H9 (cell line): ENCODE measurements around the gene GPRC5A. TPM values are rescaled to one million over a fixed set of nuclear protein-coding genes. Genes with fewer than 3 reads are reported as not detected.

Source experiments
- DNase-seq: peaks from one replicate; pipeline ENCODE4 v3.0.0-alpha.2; 2017
- H2AFZ ChIP-seq: one replicate; pipeline ENCODE4 v1.6.1; 2013; ENCODE audit warnings: mild to moderate bottlenecking, low read length, control low read depth, moderate library complexity
- H2AK5ac ChIP-seq: 2 replicates; pipeline ENCODE4 v1.6.1; 2013; ENCODE audit warnings: low read length, control low read depth, mixed read lengths; ENCODE audit not compliant: insufficient read length
- H2BK120ac ChIP-seq: one replicate; pipeline ENCODE4 v1.6.1; 2013; ENCODE audit warnings: low read depth, mild to moderate bottlenecking, low read length, control low read depth, inconsistent platforms; ENCODE audit not compliant: poor library complexity, severe bottlenecking
- H2BK12ac ChIP-seq: 2 replicates; pipeline ENCODE4 v1.6.1; 2013; ENCODE audit warnings: low read length, control low read depth, mixed read lengths, low read depth; ENCODE audit not compliant: insufficient read length
- H2BK15ac ChIP-seq: 2 replicates; pipeline ENCODE4 v1.6.1; 2013; ENCODE audit warnings: low read depth, low read length, control low read depth
- H2BK20ac ChIP-seq: one replicate; pipeline ENCODE4 v1.6.1; 2013; ENCODE audit warnings: low read depth, mild to moderate bottlenecking, low read length, control low read depth, inconsistent platforms; ENCODE audit not compliant: poor library complexity, severe bottlenecking
- H2BK5ac ChIP-seq: 2 replicates; pipeline ENCODE4 v1.6.1; 2013; ENCODE audit warnings: low read length, control low read depth, mixed read lengths; ENCODE audit not compliant: insufficient read length
- H3K14ac ChIP-seq: 2 replicates; pipeline ENCODE4 v1.6.1; 2013; ENCODE audit warnings: low read length, control low read depth; ENCODE audit not compliant: insufficient read depth
- H3K18ac ChIP-seq: 2 replicates; pipeline ENCODE4 v1.6.1; 2013; ENCODE audit warnings: low read depth, mild to moderate bottlenecking, mixed read lengths, low read length, control low read depth; ENCODE audit not compliant: insufficient read length
- H3K23ac ChIP-seq: 2 replicates; pipeline ENCODE4 v1.6.1; 2013; ENCODE audit warnings: low read length, control low read depth, mixed read lengths, low read depth; ENCODE audit not compliant: insufficient read length
- H3K23me2 ChIP-seq: 2 replicates; pipeline ENCODE4 v1.6.1; 2013; ENCODE audit warnings: low read depth, mild to moderate bottlenecking, mixed read lengths, low read length, control low read depth; ENCODE audit not compliant: insufficient read length, poor library complexity, severe bottlenecking
- H3K27ac ChIP-seq: 2 replicates; pipeline ENCODE4 v1.5.1; 2013; ENCODE audit warnings: low read length, control low read depth, mixed read lengths, low read depth; ENCODE audit not compliant: insufficient read length
- H3K27me3 ChIP-seq: 2 replicates; pipeline ENCODE4 v1.6.1; 2013; ENCODE audit warnings: low read length, control low read depth, inconsistent platforms; ENCODE audit not compliant: insufficient read depth
- H3K4ac ChIP-seq: 2 replicates; pipeline ENCODE4 v1.6.1; 2013; ENCODE audit warnings: low read depth, mild to moderate bottlenecking, control low read depth, inconsistent platforms, low read length, moderate library complexity
- H3K4me1 ChIP-seq: 2 replicates; pipeline ENCODE4 v1.6.1; 2013; ENCODE audit warnings: low read length, control low read depth, inconsistent platforms; ENCODE audit not compliant: insufficient read depth
- H3K4me2 ChIP-seq: 2 replicates; pipeline ENCODE4 v1.6.1; 2013; ENCODE audit warnings: low read length, control low read depth, mixed read lengths; ENCODE audit not compliant: insufficient read length, insufficient read depth
- H3K56ac ChIP-seq: 2 replicates; pipeline ENCODE4 v1.6.1; 2013; ENCODE audit warnings: low read depth, mild to moderate bottlenecking, mixed read lengths, low read length, control low read depth; ENCODE audit not compliant: insufficient read length
- H3K79me1 ChIP-seq: 2 replicates; pipeline ENCODE4 v1.6.1; 2013; ENCODE audit warnings: low read depth, mild to moderate bottlenecking, moderate library complexity, low read length, control low read depth, inconsistent platforms; ENCODE audit not compliant: insufficient read depth, poor library complexity, severe bottlenecking
- H3K79me2 ChIP-seq: 2 replicates; pipeline ENCODE4 v1.6.1; 2013; ENCODE audit warnings: low read length, control low read depth, inconsistent platforms; ENCODE audit not compliant: insufficient read depth
- H3K9ac ChIP-seq: 2 replicates; pipeline ENCODE4 v1.6.1; 2013; ENCODE audit warnings: low read length, control low read depth, mixed read lengths; ENCODE audit not compliant: insufficient read length; ENCODE audit errors: extremely low read depth
- H3K9me3 ChIP-seq: one replicate; pipeline ENCODE4 v1.6.1; 2013; ENCODE audit warnings: low read depth, low read length, inconsistent platforms; ENCODE audit not compliant: control insufficient read depth
- H3T11ph ChIP-seq: one replicate; pipeline ENCODE4 v1.6.1; 2013; ENCODE audit warnings: mild to moderate bottlenecking, low read length, control low read depth, inconsistent platforms
- H4K20me1 ChIP-seq: one replicate; pipeline ENCODE4 v1.6.1; 2013; ENCODE audit not compliant: control insufficient read depth, insufficient read length, insufficient read depth
- H4K5ac ChIP-seq: 2 replicates; pipeline ENCODE4 v1.6.1; 2013; ENCODE audit warnings: low read depth, mild to moderate bottlenecking, mixed read lengths, low read length, control low read depth; ENCODE audit not compliant: insufficient read length
- H4K8ac ChIP-seq: replicated peaks from 2 replicates; pipeline ENCODE4 v1.6.1; 2013; ENCODE audit warnings: low read length, control low read depth, mixed read lengths, low read depth; ENCODE audit not compliant: insufficient read length
- H4K91ac ChIP-seq: 2 replicates; pipeline ENCODE4 v1.6.1; 2013; ENCODE audit warnings: low read depth, mild to moderate bottlenecking, moderate library complexity, mixed read lengths, low read length, control low read depth; ENCODE audit not compliant: insufficient read length
- H3K27ac Mint-ChIP-seq, 3 experiments: 2 replicates in 2 of 3; 3 replicates in 1 of 3; pipeline ENCODE4 v1.8.0; 2020 to 2021; ENCODE audit warnings: mixed read lengths in 3 of 3, mild to moderate bottlenecking in 1 of 3, moderate library complexity in 1 of 3
- H3K27me3 Mint-ChIP-seq: 2 replicates; pipeline ENCODE4 v1.8.0; 2021; ENCODE audit warnings: low read depth, mild to moderate bottlenecking, moderate library complexity, mixed read lengths
- H3K36me3 Mint-ChIP-seq, 3 experiments: 2 replicates in 2 of 3; 3 replicates in 1 of 3; pipeline ENCODE4 v1.8.0; 2020 to 2021; ENCODE audit warnings: low read depth in 3 of 3, mixed read lengths in 3 of 3; ENCODE audit not compliant: insufficient read depth in 1 of 3
- H3K4me1 Mint-ChIP-seq, 2 experiments: 2 replicates each; pipeline ENCODE4 v1.8.0; 2020; ENCODE audit warnings: mixed read lengths in 2 of 2
- H3K4me3 Mint-ChIP-seq, 2 experiments: 2 replicates in 1 of 2; 3 replicates in 1 of 2; pipeline ENCODE4 v1.8.0; 2020 to 2021; ENCODE audit warnings: mild to moderate bottlenecking in 2 of 2, mixed read lengths in 2 of 2, moderate library complexity in 1 of 2
- H3K9me3 Mint-ChIP-seq, 2 experiments: 2 replicates in 1 of 2; 3 replicates in 1 of 2; pipeline ENCODE4 v1.8.0; 2020; ENCODE audit warnings: mild to moderate bottlenecking in 2 of 2, mixed read lengths in 2 of 2, moderate library complexity in 1 of 2
- WGBS: extraction: QIAGEN DNeasy Blood & Tissue Kit; methylation state at CpG from one replicate; pipeline ENCODE4 v1.1.7; 2013; ENCODE audit warnings: missing lambda C conversion rate, low lambda C conversion rate, mixed read lengths; ENCODE audit not compliant: insufficient read length; ENCODE audit errors: extremely low coverage; 5-methylcytosine and 5-hydroxymethylcytosine counted together
- total RNA-seq: library from RNA; stranded (reverse); gene quantifications from 2 replicates; pipeline ENCODE4 v1.2.1, GENCODE V29; 2021
- TF ChIP-seq, protein P1 (sequence below): fragments of 200-600 bp; sonication (generic); conservative IDR thresholded peaks from 3 replicates; pipeline ENCODE4 v1.8.0; 2021; ENCODE audit warnings: antibody characterized with exemption, mild to moderate bottlenecking

The GPRC5A gene
- total RNA-seq, 1 experiment from 2014 or later = 0.09 TPM

DNA sequence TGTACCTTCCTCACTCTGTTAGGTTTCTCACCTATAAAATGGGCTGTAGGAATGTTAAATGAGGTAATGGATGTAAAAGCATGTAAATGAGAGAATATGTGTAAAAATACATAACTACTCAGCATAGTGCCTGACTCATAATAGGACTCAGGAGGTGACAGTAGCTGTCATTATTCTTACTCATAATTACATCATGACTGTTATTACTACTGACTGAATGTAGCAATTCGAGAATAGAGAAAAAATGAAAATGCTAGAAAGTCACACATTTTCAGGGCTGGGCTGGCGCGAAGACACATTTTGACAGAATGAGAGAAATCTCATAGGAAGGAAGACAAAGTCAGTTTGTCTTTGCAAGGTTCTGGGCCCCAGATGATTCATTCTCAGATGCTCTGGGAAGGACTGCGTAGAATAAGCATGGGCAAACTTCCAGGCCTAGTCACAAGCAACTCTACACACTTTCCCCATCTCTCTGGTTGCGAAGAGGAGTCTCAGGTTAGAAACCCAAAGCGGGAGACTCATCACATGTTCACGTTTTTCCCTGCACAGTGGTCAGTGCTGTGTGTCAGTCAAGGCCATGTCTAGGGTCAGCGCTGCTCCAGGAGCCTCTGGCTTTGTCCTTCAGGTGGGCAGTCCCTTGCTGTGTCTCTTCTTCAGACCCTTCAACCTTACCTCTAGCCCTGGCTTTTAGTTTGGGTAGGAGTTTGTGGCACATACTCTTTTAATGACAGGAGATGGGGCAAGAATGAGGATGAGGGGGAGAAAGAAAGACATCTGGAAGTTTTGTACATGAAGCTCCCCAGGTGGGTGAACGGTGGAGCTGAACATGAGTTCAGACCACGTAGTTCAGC lies 8.4 kb downstream of the GPRC5A start:
- Mint-ChIP-seq H3K27me3 (no peaks in the 10 kb centered on the region), H3K9me3 (no peaks in the 10 kb centered on the region; a peak in 1 of 5 replicates), H3K36me3 (no peaks in the 10 kb centered on the region), H3K27ac (no peak overlapping the region; a peak in 1 of 7 replicates), H3K4me1 (0 out of 4 replicates have a peak, but pooled peaks cover 0 to 2% of the 10 kb centered on the region in 2 experiments), H3K4me3 (no peak overlapping the region)
- no peak overlapping the region for H4K5ac ChIP-seq
- no peak overlapping the region for H3K27ac ChIP-seq
- H3K23me2 ChIP-seq = no peaks in the 10 kb centered on the region
- no peak overlapping the region for H3K4me2 ChIP-seq
- TF ChIP-seq, protein P1, sequence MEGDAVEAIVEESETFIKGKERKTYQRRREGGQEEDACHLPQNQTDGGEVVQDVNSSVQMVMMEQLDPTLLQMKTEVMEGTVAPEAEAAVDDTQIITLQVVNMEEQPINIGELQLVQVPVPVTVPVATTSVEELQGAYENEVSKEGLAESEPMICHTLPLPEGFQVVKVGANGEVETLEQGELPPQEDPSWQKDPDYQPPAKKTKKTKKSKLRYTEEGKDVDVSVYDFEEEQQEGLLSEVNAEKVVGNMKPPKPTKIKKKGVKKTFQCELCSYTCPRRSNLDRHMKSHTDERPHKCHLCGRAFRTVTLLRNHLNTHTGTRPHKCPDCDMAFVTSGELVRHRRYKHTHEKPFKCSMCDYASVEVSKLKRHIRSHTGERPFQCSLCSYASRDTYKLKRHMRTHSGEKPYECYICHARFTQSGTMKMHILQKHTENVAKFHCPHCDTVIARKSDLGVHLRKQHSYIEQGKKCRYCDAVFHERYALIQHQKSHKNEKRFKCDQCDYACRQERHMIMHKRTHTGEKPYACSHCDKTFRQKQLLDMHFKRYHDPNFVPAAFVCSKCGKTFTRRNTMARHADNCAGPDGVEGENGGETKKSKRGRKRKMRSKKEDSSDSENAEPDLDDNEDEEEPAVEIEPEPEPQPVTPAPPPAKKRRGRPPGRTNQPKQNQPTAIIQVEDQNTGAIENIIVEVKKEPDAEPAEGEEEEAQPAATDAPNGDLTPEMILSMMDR = no peak
- H3K18ac ChIP-seq = no peak overlapping the region
- H4K8ac ChIP-seq = no peak overlapping the region
- no peak overlapping the region for H3K14ac ChIP-seq
- H2AFZ ChIP-seq = no peak overlapping the region
- no peak overlapping the region for H2BK120ac ChIP-seq
- H2BK20ac ChIP-seq = no peak overlapping the region
- H2AK5ac ChIP-seq = no peak overlapping the region
- no peak for DNase-seq
- no peaks in the 10 kb centered on the region for H3K79me1 ChIP-seq
- H3K4ac ChIP-seq = no peak overlapping the region
- H3K9me3 ChIP-seq = no peaks in the 10 kb centered on the region
- no peaks in the 10 kb centered on the region for H3K79me2 ChIP-seq
- no peak overlapping the region for H3K23ac ChIP-seq
- H2BK15ac ChIP-seq = no peak overlapping the region
- no peaks in the 10 kb centered on the region for H3K27me3 ChIP-seq
- no CpG with 5 or more reads among the region's 10 CpGs for WGBS
- no peak overlapping the region for H3K9ac ChIP-seq
- H2BK5ac ChIP-seq = no peak overlapping the region
- no peak overlapping the region for H4K91ac ChIP-seq
- H4K20me1 ChIP-seq = no peaks in the 10 kb centered on the region
- no peak overlapping the region for H3K56ac ChIP-seq
- no peak overlapping the region for H3T11ph ChIP-seq
- H2BK12ac ChIP-seq = no peak overlapping the region
- H3K4me1 ChIP-seq = no peaks in the 10 kb centered on the region
